ENCODE measurements around the gene ANKIB1. TPM values are rescaled to one million over a fixed set of nuclear protein-coding genes. Genes with fewer than 3 reads are reported as not detected.

Gene ANKIB1
- total RNA-seq, 2 donors from 2014 or later = 33.3 to 37.1 TPM

DNA sequence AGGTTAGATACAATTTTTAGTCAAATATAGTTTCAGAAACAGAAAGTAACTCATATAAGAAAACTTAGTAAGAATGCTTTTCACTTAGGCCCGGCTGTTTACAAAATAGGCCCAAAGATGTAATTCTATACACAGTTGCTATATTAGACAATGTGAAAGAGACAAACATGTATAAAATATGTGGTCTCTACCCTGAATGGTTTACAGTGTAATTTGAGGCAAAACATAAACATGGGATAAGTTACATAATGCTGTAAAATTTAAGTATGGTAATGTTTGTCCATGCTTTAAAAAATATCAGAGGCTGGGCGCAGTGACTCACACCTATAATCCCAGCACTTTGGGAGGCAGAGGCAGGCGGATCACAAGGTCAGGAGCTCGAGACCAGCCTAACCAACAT lies 18.8 kb upstream of the ANKIB1 start:
- no peaks in the 10 kb centered on the region for H3K4me1 ChIP-seq (ENCODE audit: control insufficient read depth in 1 of 2, low read depth in 2 of 2)
- no peak overlapping the region for H3K4me3 ChIP-seq
- H3K27me3 ChIP-seq (replicated peaks; ENCODE audit: insufficient read depth) = no peaks in the 10 kb centered on the region
- no peak overlapping the region for H3K27ac ChIP-seq
- peaks cover 40% of the 10 kb centered on the region for H3K36me3 ChIP-seq
- DNase-seq (ENCODE audit: low spot score) (no peak), ATAC-seq (ENCODE audit: insufficient number of reproducible peaks, low FRiP score, low read depth) (no peak)
- TF ChIP-seq, protein P1, sequence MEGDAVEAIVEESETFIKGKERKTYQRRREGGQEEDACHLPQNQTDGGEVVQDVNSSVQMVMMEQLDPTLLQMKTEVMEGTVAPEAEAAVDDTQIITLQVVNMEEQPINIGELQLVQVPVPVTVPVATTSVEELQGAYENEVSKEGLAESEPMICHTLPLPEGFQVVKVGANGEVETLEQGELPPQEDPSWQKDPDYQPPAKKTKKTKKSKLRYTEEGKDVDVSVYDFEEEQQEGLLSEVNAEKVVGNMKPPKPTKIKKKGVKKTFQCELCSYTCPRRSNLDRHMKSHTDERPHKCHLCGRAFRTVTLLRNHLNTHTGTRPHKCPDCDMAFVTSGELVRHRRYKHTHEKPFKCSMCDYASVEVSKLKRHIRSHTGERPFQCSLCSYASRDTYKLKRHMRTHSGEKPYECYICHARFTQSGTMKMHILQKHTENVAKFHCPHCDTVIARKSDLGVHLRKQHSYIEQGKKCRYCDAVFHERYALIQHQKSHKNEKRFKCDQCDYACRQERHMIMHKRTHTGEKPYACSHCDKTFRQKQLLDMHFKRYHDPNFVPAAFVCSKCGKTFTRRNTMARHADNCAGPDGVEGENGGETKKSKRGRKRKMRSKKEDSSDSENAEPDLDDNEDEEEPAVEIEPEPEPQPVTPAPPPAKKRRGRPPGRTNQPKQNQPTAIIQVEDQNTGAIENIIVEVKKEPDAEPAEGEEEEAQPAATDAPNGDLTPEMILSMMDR (IDR thresholded peaks at IDR 0.05) = no peak
- no peaks in the 10 kb centered on the region for H3K9me3 ChIP-seq

DNA sequence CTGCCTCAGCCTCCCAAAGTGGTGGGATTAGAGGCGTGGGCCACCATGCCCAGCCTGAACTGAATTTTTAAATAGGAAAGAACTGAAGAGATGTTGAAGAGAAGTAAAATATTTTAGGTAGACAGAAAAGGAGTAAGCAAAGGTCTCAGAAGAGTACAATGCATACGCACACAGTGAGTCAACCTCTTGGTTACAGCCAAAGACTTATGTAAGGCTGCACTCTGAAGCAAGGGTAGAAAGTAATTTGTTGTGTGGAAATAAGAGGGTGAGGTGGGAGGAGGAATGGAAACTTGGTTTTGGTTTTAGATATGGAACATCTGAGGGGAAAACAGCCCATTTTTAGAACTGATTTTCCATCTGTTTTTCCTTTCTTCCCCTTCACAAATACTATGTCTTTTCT lies 17.7 kb upstream of the ANKIB1 start:
- no peaks in the 10 kb centered on the region for H3K4me1 ChIP-seq (ENCODE audit: control insufficient read depth in 1 of 2, low read depth in 2 of 2)
- H3K27me3 ChIP-seq (replicated peaks; ENCODE audit: insufficient read depth) = no peaks in the 10 kb centered on the region
- TF ChIP-seq, protein P1 (IDR thresholded peaks at IDR 0.05) = no peak
- no peak overlapping the region for H3K27ac ChIP-seq
- peaks cover 45% of the 10 kb centered on the region for H3K36me3 ChIP-seq
- ATAC-seq (ENCODE audit: insufficient number of reproducible peaks, low FRiP score, low read depth) = no peak
- H3K4me3 ChIP-seq = no peak overlapping the region
- no peaks in the 10 kb centered on the region for H3K9me3 ChIP-seq
- DNase-seq (ENCODE audit: low spot score) = no peak

DNA sequence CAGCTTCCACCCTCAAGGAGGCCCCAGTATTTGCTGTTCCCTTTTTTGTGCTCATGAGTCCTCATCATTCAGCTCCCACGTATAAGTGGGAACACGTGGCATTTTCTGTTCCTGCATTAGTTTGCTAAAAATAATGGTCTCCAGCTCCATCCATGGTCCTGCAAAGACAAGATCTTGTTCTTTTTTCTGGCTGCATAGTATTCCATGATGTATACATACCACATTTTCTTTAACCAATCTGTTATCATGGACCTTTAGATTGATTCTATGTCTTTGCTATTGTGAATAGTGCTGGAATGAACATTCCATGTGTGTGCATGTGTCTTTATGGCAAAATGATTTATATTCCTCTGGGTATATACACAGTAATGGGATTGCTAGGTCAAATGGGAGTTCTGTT lies 17.0 kb upstream of the ANKIB1 start:
- DNase-seq (ENCODE audit: low spot score) (no peak), ATAC-seq (ENCODE audit: insufficient number of reproducible peaks, low FRiP score, low read depth) (no peak)
- Histone ChIP-seq H3K27me3 (replicated peaks; ENCODE audit: insufficient read depth) (no peaks in the 10 kb centered on the region), H3K4me3 (no peak overlapping the region), H3K4me1 (ENCODE audit: control insufficient read depth in 1 of 2, low read depth in 2 of 2) (no peaks in the 10 kb centered on the region), H3K36me3 (peaks cover 44% of the 10 kb centered on the region), H3K9me3 (no peaks in the 10 kb centered on the region), H3K27ac (no peak overlapping the region)
- TF ChIP-seq, protein P1 (IDR thresholded peaks at IDR 0.05) = no peak

DNA sequence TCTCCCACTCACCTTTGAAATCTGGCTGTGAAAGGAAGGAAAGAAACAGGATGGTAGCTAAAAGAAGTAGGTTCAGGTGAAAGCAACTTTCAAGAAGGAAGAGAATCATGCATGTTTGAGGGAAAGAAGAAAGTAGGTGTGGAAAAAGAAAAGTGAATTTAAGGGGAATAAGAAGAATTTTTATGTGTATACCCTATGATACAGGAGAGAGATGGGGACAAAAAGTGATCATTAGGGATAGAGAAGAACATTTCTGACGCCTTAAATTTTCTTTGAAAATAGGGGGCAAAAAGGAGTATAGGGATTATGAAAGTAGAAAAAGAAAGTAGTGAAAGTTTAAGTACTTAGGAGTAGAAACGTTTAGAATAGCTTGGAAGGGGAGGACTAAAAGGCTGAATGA lies 15.2 kb upstream of the ANKIB1 start:
- H3K9me3 ChIP-seq = no peaks in the 10 kb centered on the region
- no peak for DNase-seq (ENCODE audit: low spot score)
- H3K27me3 ChIP-seq (replicated peaks; ENCODE audit: insufficient read depth) = no peaks in the 10 kb centered on the region
- H3K36me3 ChIP-seq = peaks cover 41% of the 10 kb centered on the region
- H3K27ac ChIP-seq = no peak overlapping the region
- H3K4me3 ChIP-seq = no peak overlapping the region
- H3K4me1 ChIP-seq (ENCODE audit: control insufficient read depth in 1 of 2, low read depth in 2 of 2) = no peaks in the 10 kb centered on the region
- no peak for ATAC-seq (ENCODE audit: insufficient number of reproducible peaks, low FRiP score, low read depth)
- TF ChIP-seq, protein P1 (IDR thresholded peaks at IDR 0.05) = no peak

DNA sequence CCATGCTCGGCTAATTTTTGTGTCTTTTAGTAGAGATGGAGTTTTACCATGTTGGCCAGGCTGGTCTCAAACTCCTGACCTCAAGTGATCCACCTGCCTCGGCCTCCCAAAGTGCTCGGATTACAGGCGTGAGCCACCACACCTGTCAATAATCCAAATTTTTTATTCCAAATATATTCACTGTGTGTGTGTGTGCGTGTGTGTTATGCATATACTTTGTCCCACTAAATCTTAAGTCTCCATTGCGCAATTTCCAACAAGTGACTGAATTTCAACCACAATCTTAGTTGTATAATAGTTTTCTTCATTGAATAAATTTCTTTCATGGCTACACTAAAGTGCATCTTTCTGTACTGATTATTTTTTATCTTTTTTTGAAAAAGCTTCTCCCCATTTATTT lies 2.8 kb upstream of the ANKIB1 start:
- H3K27ac ChIP-seq = no peak overlapping the region
- TF ChIP-seq, protein P1 (IDR thresholded peaks at IDR 0.05) = no peak
- ATAC-seq (ENCODE audit: insufficient number of reproducible peaks, low FRiP score, low read depth) (no peak), DNase-seq (ENCODE audit: low spot score) (no peak)
- H3K27me3 ChIP-seq (replicated peaks; ENCODE audit: insufficient read depth) = no peaks in the 10 kb centered on the region
- peaks cover 7 to 29% of the 10 kb centered on the region in 2 donors for H3K4me1 ChIP-seq (ENCODE audit: control insufficient read depth in 1 of 2, low read depth in 2 of 2)
- H3K4me3 ChIP-seq = no peak overlapping the region
- peaks cover 16% of the 10 kb centered on the region for H3K36me3 ChIP-seq
- no peaks in the 10 kb centered on the region for H3K9me3 ChIP-seq
